Stimulated activated naive CD8-positive, alpha-beta T cell treated with anti-CD3 and anti-CD28 coated beads, Interleukin-15, Interleukin-2, amounts not matched to agents 100 U/mL and 50 U/mL, for 24 hours (primary cell): ENCODE measurements around the gene DDIT4L.
"Not testable (repeated sequence)": the region's sequence is repeated elsewhere in the genome, so short reads cannot be mapped to it uniquely, and the experiment has no call there.

Experiments
- ATAC-seq: fragments of 150-1000 bp; cut with Tn5 transposase; one replicate; pipeline ENCODE4 v1.10.0; 2021
- DNase-seq: peaks from one replicate; pipeline ENCODE4 v3.0.0; 2021

The DDIT4L gene, protein sequence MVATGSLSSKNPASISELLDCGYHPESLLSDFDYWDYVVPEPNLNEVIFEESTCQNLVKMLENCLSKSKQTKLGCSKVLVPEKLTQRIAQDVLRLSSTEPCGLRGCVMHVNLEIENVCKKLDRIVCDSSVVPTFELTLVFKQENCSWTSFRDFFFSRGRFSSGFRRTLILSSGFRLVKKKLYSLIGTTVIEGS

DNA sequence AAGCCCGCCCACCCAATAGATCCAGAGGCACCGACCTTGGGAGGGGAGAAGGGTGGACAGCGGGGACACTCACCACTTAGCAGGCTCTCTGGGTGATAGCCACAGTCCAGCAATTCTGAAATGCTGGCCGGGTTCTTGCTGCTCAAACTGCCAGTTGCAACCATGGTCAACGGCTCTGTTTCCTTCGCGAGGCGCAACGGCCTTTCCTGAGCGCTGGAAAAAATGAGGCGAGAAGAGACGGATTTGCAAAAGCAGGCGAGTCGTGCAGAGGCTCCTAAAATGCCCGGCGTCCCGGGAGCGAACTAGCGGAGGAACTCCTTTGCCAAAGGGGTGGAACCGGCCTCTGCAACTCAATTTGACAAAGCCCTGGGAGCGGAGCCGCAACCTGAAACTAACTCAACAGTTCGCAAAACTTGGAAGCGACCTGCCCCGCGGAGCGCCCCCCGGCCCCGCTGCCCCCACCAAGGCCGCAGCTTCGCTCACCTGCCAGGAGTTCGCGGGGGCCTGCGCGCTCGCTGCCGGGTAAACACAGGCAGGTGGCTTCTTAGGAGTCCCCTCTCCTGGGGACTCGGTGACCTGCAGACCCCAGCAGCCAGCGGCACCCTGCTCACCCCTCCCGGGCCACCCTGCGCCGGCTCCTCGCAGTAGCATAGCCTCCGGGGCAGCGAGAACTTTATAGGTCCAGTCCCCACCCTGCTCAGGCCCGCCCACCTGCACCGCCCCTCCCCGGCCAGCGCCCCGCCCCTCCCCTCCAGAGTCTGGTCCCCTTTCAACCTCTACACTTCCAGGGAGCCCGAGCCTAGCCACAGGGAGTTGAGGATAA, at the start of gene DDIT4L:
Gene DDIT4L (minus strand): TSS at position 649 of the 823 bp plus-strand sequence. CDS start 485 bp downstream, at position 164.
- peak; percentile 60 for ATAC-seq
- peak; percentile 17 for DNase-seq

DNA sequence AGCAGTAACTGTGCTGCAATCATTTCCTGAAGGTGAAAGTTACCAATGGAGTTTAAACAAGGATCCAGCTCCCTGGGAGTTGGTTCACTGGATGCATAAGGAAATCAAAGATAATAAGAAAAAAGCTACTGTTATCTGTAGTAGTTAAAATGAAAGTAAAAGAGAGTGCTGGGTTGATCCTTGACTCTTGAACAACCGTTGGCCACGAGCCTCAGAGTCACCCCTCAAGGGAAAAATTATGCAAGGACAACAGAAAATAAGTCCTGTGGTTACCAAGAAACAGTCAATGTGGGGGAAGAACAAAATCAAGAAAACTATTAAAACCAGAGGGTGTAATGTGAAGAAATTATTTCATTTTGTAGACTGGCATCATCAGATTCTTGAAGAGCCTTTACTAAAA, 49.7 kb upstream of the DDIT4L start:
- DNase-seq (no peak), ATAC-seq (no peak)

DNA sequence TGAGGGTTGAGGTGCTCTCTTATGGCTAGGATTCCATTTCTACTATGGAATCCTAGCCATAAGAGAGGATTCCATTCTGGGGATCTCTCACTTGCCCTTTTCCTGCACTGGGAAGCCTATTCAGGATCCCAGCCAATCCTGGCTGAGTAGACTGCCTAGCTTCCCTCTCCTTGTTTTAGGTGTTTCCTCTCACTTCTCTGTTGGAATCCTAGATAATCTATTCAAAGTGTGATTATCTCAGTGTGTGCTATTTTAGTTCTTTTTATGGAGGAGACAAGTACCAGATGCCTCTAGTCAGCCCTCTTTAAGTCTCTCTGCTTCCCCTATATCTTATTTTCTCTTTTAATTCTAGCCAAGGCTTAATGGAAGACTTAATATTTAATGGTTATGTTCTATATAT, 34.5 kb upstream of the DDIT4L start:
- DNase-seq (no peak), ATAC-seq (no peak)

DNA sequence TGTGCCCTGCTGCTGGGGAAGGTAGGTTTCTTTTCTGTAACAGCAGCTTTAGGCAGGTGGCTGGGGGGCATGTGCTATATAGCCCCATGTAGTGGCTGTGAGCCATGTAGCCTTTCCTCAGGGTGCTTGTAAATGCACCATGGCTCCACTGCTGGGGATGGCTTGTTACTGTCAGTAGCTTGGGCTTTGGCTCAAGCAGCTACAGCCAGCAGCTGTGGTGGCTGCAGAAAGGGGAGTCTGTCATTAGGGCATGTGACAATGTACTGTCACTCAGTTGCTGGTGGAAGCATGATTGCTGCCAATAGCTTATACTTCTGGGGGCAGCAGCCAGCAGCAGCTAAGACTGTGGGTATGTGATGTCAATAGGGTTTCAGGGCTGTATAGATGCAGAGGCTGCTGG, 33.9 kb upstream of the DDIT4L start:
- DNase-seq (no peak), ATAC-seq (no peak)

DNA sequence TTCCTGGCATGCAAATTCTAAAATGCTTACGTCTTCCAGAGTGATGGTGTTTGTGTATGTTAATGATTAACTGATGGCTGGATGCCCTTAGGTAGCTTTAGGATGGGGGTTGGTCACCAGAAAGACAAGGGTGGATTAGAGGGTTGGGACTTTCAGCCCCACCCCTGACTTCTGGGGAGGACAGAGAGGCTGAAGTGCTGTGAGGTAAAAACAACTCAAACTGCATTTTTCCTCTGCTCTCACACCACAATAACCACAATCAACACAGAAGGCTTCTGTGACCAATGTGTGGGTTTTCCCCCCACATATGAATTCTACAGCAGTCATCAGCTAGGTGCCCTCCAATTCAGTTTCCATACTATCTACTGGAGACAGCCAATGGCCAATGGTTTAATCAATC, 18.7 kb upstream of the DDIT4L start:
- ATAC-seq (peak; percentile 72), DNase-seq (no peak)

DNA sequence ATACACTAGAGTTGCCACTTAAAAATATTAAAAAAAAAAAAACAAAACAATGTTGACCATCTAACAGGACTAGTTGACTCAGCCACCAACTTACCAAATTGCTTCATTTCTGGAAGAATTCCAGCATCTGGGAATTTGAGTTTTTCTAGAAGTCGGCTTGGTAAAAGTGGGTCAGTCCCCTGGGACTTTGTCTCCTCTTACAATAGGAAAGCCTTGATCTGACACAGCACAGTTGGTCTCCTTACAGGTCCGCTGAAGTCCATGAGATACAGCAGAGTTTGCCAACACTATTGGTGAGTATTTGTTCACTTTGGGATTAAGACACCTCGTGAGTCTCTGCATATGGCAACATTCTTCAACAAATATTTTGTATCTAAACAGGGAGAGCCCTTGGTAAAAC, 18.2 kb upstream of the DDIT4L start:
- ATAC-seq = no peak
- DNase-seq = no peak

DNA sequence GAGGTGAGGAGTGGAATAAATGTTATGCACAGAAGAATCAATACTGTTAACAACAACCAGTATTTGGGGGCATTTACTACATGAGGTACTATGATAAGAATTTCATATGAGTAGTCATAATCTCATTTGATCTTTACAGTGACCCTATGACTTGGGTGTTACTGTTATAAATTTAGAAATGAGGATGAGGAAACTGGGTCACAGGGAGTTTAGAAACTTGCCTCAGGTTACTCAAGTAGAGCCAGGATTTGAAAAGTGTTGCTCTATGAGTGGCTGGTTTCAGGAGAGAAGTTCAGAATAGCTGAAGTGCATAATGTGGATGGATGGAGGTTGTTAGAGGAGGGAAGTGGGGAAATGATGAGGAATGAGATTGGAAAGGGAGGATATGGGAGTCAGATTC, 16.6 kb upstream of the DDIT4L start:
- DNase-seq (no peak), ATAC-seq (no peak)

DNA sequence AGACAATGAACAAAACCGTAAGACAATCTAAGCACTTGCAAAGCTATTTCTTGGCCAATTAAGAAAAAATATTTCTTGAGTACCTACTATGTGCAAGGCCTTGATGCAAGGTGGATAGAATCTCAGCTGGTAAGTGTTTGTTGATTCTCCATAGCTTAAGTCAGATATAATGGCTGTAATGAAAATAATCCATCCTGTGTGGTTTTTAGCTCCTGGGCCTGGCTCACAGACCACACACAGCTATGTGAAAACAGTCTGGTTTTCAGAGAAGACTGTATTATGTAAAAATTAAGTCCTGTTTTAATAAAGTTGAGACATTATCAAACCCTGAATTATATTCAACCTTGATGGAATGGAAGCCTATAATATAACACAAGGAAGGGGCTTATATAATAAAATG, 7.8 kb upstream of the DDIT4L start:
- DNase-seq (no peak), ATAC-seq (no peak)

DNA sequence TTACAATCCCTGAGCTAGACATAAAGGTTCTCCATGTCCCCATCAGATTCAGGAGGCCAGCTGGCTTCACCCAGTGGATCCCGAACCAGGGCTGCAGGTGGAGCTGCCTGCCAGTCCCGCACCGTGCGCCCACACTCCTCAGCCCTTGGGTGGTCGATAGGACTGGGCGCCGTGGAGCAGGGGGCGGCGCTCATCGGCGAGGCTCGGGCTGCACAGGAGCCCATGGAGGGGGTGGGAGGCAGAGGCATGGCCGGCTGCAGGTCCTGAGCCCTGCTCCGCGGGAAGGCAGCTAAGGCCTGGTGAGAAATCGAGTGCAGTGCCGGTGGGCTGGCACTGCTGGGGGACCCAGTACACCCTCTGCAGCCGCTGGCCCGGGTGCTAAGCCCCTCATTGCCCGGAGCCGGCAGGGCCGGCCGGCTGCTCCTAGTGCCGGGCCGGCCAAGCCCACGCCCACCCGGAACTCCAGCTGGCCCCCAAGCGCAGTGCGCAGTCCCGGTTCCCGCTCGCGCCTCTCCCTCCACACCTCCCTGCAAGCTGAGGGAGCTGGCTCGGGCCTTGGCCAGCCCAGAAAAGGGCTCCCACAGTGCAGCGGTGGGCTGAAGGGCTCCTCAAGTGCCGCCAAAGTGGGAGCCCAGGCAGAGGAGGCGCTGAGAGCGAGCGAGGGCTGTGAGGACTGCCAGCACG, 6.3 kb upstream of the DDIT4L start:
- ATAC-seq, DNase-seq: not testable (repeated sequence)

DNA sequence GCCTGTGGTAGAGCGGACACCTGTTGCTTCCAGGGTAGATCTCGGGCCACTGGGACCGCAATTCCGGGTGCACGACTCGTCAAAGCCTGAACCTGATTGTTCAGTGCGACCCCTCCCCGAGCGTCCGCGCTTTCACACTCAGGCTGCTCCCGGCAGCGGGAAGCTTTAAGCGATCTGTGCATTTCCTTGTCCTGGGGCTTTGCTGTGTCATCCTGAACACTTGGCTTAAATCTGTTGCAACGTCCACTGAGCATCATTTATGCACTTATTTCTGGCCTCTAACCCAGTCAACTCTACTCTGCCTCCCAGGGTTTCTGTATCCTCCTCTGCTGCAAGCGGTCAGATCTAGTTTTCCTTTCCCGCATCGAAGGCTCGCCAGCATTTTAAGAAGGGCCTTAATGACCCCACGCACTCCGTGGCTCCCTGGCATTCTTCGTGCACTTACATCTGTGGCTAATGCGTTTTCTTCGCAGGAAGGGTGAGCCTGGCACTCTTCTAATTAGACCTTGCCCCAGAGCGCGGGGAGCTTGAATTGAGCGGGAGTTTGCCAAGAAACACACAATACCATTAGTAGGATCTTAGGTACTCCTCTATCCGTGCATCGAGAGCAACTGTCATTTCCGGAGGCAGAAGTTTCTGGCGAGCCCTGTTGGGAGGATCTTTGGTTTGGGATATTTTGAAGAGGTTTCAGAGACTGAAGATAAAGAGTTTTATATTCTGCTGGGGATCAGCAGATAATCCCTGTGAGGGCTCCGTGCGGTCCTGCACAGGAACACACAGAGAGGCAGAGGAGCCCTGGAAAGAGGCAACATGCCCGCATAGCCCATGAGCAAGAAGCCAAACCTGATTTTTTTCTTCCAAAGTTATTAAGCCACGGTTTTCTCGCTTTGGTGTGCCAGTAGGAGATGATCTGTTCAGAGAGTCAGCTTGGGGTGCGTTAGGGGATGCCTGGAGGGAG, 654 bp upstream of the DDIT4L start:
- DNase-seq = no peak

DNA sequence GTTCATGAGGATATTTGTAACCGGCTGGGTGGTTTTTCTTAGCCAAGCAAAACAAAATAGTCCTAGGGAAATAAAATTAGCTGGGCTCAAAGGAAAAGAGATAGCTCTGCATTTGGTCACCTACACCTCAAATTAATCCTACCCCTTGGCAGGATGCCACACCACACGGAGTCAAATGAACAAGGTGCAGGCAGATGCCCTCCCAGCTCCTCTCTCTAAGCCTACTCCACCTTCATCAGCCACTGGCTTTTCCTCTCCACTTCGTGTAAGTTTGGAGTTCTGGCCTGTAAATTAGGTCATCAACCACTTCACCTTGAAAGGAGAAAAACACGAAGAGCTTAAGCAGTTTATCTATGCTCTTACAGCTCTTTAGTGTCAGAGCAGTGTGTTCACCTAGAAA, 1.4 kb downstream of the DDIT4L start:
- ATAC-seq (no peak), DNase-seq (no peak)

More for the DNA sequence above, 654 bp upstream of the DDIT4L start:
- ATAC-seq = peak; percentile 17

DNA sequence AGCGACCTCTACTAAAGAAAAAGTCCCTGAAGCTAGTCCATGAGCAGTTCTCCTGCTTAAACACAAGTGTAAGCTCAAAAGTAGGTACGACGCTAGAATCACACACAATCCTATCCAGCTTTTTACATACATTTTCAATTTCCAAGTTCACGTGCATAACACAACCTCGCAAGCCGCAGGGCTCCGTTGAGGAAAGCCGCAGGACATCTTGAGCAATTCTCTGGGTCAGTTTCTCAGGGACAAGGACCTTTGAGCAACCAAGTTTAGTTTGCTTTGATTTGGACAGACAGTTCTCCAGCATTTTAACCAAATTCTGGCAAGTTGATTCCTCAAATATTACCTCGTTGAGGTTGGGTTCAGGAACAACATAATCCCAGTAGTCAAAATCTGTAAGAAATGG, 2.5 kb downstream of the DDIT4L start:
- ATAC-seq (no peak), DNase-seq (no peak)

DNA sequence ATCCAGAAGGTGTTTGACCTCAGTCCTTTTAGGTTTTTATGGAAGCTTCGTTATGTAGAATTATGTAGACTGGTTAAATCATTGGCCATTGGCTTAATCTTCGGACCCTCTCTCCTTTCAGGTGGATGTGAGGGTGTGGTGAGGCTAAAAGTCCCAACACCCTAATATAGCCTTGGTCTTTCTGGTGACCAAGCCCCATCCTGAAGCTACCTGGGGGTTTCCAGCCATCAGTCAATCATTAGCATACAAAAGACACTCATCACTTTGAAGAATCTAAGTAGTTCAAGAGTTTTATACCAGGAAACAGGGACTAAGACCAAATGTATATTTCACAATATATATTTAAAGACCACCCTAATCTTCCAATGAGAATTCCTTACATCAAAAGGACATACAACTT, 5.5 kb downstream of the DDIT4L start:
- no peak for ATAC-seq
- DNase-seq = no peak

DNA sequence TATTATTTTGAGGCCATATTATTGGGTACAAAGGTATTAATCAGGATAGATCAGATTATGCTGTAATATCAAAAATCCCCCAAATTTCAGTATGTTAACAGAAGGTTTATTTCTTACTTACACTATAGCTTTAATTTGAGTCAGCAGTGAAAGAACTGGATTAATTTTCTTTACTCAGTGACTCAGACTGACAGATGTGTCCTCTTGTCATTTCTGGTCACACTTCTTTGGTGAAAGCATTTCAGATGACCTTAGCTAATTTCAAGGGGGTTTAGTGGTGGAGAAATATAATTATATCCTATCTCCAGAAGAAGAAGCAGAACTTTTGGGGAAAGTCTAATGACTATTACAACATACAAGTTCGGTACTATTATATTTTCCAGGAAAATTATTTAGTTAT, 12.4 kb downstream of the DDIT4L start:
- no peak for ATAC-seq
- DNase-seq = no peak

DNA sequence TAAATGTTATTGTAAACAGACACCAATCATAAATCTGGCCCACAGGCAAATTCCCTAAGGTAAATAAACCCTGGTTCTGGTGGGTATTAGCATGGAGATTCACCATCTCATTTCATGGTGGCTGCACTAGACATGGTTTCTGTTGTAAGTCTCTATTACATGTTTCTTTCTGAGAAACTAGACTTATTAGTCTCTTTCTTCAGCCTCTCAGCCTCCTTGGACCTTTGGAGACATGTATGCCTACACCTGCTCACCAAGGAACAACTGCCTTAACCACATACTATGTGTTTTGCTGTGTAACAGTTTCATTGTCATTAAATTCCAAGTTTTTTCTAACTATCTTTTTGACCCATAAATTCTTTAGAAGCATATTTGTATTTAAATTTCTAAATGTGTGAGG, 13.1 kb downstream of the DDIT4L start:
- no peak for ATAC-seq
- no peak for DNase-seq

DNA sequence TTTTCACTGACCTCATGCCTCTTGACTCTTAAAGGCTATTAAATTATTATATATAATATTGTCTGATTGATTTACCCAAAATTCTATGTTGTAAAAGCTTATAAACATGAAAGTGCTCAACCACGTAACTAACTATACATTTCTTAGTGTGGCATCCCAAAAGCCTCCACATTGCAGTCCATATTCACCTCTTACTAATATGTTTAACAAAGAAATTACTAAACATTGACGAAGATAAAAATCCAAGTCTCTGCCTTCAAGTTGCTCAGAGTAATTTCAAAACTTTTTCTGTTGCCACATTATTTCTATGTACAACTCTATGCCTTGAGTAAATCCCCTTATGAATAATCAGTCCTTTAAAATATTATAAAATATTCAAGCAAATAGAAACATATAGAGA, 14.4 kb downstream of the DDIT4L start:
- no peak for DNase-seq
- ATAC-seq = no peak

DNA sequence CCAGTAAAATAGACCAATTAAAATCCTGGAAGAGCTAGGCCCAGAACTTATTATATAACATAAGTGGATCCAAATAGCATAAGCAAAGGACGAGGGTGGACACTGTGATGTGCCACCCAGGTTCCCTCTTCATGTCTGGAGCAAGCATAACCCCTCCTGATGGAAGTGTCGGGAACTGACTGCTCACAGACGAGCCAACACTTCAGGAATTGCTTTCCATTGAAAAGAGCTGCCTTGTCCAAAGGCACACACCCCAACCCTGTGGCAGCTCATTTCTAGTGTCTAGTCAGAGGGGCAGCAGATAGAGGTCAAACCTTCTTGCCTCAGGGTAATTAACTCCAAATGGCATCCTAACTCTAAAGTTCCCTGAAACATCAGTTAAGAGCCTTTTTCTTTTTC, 15.3 kb downstream of the DDIT4L start:
- ATAC-seq (no peak), DNase-seq (no peak)

DNA sequence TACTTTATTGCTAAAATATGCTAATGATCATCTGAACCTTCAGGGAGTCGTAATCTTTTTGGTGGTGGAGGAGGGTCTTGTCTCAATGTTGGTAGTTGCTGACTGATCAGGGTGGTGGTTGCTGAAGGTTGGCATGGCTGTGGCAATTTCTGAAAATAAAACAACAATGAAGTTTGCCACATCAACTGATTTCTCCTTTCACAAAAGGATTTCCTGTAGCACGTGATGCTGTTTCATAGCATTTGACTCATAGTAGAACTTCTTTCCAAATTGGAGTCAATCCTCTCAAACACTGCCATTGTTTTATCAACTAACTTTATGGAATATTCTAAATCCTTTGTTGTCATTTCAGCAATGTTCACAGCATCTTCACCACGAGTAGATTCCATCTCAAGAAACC, 19.3 kb downstream of the DDIT4L start:
- DNase-seq = no peak
- no peak for ATAC-seq

DNA sequence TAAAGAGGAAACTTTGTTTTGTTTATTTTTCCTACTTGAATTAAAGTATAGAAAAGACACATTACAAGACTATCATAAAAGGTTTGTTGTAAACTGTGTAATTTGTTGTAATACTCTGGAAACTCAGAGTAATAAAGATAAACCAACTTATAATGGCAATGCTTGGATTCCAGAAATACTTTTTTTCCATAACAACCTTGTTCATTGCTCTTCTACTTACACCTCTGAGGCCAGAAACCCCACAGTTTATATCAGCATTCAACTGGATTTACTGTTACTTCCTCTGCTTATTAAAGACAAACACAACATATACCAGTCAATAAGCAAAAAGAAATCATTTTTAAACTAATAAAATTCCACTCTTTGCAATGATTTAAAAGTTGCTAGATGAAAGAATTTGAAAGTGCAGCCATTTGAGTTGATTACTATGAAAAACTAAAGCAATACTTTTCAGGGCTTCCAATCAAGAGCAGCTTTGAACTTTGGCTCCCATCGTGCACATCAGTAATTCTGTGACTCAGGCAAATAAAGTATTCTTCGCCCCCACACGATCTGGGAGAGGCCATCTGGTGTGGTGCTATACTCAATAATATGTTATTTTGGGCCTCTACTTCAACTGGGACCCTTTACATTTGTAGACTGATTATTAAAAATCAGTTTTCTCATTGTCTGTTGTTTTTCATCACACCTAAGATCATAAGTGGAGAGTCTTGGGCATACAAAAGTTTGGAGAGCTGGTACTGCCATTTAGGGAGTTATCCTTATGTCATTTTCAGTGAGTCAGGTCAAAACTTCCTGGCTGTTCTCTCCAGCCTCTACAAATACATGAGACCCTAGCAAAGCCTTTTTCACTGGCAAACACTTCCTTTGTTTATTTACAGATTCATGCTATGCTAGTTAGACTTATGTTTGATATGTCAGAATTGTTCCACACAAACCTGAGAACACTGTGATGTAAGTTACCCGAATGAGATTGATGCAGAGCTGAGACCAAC, 20.5 kb downstream of the DDIT4L start:
- DNase-seq (no peak), ATAC-seq (no peak)

DNA sequence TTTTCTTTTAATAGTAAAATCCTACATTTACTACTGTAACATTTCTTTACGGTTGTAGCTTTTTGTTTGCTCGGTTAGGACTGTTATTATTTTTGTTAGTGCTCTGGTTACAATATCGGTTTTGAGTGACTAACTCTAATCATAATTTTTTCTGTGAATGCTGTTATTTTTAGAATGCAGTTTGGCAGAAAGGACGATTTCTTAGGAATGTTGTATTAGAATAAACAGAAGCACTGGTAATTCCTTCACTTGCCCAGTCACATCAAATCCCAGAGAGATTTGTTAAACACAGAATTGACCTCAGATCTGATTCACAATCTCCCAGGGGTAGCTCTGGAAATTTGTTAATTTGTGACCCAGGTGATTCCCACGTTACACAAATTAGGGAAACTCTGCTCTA, 21.7 kb downstream of the DDIT4L start:
- no peak for ATAC-seq
- no peak for DNase-seq
